ELR (cell line): ENCODE results near the gene NBAS.
"Not testable (repeated sequence)": the region's sequence is repeated elsewhere in the genome, so short reads cannot be mapped to it uniquely, and the experiment has no call there.

Experiments
- DNase-seq: peaks from one replicate; pipeline ENCODE4 v3.0.0-alpha.2; 2015; ENCODE audit warnings: low read depth

NBAS gene

DNA sequence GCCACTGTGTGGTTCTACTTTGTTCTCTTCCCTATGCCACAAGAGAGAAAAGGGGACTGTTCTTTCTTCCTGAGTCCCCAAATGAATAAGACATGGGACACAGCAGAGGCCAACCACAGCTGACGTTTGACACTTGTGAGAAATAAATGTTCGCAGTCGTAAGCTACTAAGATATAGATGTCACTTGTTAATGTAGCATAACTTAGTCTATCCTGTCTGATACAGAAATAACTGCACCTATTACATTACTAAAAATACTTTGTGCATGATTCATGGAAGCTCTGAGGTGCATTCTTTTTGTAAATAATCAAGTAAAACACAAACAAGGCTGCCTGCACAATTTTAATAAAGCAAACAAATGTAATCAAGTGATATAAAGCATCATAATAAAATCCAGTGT lies 148.8 kb downstream of the NBAS start:
- DNase-seq = no peak

DNA sequence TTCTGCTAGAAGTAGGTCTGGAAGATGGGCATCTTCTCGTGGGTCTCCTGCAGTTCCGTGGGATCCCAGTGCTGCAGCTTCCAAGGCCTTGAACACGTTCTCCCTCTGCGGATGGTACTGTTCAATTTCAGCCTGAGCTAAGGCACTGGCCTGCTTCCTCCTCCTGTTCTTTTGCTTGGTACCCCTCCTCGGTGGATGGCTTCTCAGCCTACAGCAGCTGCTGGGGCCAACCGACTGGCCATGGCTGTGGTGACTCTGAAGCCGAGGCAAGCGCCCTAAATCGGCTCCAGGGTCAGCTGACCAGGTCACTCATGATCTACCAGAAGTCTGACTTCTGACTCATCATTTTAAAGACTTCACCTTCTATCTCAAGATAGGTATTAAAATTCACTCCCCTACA lies 150.2 kb downstream of the NBAS start:
- no peak for DNase-seq

DNA sequence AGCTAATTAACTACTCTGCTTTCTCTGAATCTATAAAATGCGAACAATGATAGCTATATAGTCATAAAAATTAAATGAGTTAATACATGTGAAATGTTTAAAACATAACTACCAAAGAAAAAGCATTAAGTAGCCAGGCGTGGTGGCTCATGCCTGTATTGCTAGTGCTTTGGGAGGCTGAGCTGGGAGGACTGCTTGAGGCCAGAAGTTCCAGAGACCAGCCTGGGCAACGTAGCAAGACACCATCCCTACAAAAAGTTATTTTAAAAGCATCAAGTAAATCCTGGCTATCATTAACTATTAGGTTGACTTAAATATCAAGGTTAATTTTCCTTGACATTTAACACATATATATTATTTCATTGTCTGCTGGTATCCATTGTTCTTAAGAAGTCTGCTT lies 152.4 kb downstream of the NBAS start:
- no peak for DNase-seq

DNA sequence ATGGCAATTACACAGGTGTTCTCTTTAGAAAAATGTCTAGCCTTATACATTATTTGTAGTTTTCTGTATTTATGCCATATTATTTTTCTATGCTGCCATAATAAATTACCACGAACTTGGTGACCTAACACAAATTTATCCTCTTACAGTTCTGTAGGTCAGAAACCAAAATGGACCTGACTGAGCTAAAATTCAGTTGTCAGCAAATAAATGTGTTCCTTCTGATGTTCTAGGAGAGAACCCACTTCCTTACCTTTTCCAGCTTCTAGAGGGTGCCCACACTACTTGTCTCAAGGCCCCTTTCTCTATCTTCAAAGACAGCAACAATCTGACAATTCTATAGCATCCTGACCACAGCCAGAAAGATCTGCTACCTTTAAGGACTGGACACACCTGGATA lies 153.5 kb downstream of the NBAS start:
- DNase-seq = no peak

DNA sequence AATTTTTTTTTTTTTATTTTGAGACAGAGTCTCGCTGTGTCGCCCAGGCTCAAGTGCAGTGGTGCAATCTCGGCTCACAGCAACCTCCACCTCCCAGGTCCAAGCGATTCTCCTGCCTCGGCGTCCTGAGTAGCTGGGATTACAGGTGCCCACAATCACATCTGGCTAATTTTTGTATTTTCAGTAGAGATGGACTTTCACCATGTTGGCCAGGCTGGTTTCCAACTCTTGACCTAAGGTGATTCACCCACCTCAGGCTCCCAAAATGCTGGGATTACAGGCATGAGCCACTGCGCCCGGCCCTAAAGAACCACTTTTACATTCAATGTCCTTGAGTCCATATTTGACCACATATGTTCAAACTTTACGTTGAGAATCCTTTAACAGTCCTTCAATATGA lies 156.6 kb downstream of the NBAS start:
- DNase-seq = not testable (repeated sequence)

DNA sequence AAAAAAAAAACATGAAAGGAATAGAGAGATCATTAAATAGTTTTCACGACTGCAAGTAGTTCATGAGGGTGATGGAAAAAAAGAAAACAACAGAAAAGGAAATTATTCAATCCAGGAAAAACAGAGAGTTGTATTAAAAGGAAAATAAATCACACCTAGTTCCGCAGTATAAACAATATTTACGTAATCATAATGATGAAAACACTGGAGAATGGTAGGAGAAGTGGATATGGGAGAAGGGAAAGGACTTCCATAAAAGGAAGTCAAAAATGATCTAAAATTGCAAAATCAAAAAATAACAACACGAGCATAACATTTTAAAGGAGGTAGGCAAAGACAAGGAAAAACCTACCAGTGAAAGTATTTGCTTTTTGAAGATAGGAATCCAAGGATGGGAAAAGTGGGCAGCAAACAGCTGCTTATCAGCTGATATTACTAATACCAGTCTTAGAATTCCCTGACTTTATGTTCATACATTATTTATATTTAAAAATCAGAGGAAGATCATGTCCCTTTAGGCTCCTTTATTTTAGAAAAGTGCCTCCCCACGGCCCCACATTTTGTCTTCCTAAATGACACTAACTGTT lies 160.8 kb downstream of the NBAS start:
- no peak for DNase-seq

DNA sequence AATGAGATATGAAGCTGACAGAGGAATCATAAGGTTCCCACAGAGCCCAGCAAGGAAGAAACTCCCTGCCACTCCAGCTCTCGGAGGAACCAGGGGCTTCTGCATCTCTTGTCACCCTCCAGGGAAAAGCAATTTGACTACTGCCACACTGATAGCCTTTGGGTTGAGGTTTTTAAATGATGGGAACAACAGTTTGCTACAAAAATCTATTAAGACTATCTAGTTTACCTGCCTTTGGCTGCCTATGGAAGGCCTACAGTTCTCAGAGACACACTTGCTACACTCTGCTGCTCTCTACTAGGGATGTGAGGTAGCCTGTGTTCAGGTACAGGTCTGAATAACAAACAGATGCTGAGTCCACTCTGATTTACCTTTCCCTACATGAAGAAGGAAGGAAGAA lies 161.9 kb downstream of the NBAS start:
- DNase-seq = no peak

DNA sequence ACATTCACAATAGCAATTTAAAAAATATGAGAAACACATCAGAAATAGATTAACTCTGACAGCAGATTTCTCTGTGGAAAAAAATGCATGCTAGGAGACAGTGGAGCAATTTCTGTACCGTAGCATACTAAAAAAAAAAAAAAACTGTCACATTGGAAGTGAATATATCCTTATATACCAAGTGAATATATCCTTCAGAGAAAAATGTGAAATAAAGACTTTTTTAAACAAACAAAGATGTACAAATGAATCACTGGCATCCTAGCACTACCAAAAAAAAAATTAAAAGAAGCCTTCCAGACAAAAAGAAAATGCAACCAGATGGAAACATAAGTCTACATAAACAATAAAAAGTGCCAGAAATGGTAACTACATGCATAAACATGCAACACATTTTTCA lies 169.4 kb downstream of the NBAS start:
- DNase-seq = no peak

DNA sequence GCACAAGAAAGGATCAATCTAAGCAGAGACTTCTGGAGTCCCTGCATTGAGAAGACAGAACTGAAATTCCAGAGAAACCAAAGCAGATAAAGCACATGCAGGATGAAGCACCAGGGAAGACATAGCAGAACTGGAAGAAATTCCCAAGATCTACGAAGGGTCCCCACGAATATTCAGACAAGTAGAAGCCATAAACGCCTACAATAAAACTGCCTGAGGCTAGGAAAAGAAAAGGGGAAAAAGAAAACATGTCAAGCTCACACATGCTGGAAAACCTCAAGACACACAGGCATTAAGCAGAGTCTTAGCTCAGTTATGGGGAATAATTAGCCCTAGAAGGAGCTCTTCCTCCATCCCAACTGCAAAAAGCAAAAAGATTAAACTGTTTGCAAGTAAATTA lies 171.2 kb downstream of the NBAS start:
- no peak for DNase-seq

DNA sequence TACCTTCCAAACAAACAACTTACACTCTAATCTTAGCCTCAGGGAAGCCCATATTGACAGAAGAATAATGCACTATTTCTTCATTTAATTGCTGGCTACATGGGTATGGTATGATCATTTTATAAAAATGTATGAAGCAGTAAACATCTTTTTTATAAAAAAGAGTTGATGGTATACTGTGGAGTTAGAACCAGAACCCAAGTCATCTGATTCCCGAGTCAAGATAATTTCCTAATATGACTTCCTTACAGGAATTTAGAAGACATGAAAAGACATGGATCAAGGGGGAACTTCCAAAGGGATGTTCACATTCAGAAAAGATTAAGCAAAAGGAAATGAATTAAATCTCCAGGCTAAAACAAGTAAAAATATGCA lies 171.8 kb downstream of the NBAS start:
- DNase-seq = no peak

DNA sequence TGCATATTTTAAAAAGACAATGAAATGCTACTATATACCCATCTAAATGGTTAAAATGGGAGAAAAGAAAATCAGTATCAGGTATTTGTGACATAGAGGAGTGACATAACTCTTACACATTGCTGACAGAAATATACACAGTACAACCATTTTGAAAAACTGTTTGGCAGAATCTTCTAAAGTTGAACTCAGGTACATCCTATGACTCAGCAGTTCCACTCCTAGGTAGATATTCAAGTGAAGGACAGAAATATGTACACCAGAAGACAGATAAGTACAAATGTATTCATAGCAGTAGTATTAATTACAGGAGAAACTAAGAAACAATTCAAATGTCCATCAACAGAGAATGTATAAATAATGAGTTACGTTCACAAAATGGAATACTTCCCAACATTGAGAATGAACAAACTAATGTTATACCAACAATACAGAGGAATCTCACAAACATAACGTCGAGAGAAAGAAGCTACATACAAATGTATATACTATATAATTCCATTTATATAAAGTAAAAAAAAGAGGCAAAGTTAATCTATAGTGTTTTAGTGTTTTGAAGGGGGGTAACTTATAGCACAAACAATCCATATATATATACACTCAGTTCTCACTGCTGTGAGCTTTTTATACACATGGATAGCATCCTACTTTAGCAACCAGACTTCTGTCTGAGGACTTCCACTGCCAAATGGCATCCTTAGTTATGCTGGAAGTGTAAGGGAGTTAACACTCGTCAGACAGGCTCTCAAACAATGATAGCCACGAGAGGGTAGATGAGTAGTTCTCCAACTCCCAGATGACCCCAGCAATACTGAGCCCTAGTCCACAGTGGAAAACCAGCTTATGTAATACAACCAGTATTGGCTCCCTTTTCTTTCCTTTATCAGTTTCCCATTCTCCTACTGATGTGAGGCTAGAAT lies 172.5 kb downstream of the NBAS start:
- DNase-seq = no peak

DNA sequence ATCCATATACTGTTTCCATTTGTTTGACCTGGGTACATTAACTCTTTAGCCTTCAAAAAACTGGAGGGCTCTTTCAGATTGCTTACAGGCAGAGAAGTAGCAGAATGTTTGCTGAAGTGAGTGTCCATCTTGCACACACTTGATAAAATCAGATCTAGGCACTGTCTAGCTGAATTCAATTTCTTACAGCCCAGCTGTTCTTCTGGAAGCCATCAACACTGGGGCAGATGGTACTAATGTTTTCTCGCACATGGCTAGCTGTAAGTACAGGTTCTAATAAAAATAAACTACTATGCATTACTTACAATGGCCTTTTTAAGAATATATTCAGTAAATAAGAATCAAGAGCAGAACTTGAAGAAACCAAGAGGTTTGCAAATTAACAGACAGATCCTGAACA lies 175.9 kb downstream of the NBAS start:
- DNase-seq = no peak

DNA sequence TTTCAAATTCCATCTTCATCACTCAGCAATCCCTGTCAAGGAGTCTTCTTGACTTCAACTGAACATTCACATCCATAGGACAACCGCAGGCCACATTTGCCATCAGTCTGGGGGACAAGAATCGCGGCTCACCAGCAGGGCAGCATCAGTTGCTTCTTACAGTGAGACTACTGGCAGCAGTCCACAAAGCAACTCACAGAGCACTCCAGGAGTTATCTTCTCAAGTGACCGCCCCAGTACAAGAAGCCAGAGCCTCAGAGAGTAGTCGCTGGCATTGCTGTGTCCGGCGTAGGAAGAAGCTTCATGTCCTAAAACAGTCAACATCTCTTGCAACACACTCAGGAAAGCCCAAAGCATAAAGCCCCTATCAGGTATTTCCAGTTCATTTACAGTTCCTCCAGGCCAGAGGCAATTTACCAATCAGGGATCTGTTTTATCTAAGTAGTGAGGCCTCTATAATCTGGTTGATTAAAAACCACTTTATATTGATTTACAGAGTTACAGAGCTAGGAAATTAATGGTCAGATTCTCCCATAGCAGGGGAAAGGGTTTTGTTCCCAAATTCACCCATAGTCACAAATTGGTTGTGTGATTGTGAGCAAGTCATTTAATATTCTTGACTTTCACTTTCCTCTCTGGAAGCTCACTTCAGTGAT lies 177.3 kb downstream of the NBAS start:
- no peak for DNase-seq

DNA sequence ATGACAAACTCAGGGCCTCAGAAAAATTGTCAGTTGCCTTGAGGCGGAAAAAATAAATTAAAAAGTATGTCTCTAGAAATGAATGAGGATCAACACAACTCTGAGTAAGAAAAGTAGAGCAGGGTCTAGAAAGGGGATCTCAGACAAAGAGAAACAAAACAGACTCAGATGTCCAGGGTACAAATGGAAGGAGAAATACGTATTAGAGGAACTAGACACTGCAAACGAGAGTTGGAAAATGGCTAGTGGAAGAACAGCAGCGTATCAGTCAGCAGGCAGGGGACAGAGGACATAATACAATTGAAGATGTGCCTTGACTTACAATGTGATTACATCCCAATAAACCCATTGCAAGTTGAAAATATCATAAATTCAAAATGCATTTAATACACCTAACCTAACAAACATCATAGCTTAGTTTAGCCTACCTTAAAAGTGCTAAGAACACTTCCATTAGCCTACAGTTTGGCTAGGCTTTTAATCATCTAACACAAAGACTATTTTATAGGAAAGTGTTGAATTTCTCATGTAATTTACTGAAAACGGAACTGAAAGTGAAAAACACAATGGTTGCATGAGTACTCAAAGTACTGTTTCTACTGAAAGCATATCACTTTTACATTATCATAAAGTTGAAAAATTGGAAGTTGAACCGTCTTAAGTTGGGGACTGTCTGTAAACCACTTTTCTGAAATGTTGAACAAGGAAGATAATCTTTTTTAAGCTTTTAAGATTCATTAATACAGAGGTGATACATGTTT lies 182.8 kb downstream of the NBAS start:
- no peak for DNase-seq

DNA sequence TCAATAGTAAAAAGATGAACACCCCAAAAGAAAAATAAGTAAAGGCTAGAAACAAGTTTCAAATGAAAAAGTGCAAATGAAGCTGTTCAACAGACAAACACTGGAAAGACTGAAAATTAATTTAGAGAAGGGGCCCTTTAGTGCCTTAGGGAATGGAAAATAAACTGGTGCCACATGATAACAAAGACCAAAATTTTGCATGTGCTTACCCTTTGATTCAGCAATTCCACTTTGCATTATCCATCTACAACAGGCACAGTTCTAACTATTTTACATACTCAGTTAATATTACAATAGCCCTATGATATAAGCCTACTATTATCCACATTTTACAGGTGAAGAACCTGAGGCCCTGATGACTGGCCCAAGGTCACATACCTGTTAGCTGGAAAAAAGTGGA lies 183.9 kb downstream of the NBAS start:
- DNase-seq = no peak

DNA sequence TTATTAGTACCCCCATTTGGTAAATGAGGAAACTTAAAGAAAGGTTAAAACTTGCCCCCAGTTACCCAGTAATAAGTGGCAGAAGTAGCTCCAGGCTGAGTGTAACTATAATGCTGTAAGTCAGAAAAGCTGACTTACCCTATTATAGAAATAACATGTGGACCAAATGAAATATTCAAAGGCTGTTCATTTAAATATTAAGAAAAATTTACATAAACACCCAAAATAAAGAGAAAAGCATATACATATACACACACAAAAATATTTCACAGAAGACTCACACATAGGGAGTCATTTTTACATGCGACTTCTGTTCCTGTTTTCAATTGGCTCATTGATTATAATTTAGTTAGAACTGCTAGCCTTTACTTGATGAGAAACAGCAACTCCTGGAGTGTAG lies 189.1 kb downstream of the NBAS start:
- DNase-seq = no peak

DNA sequence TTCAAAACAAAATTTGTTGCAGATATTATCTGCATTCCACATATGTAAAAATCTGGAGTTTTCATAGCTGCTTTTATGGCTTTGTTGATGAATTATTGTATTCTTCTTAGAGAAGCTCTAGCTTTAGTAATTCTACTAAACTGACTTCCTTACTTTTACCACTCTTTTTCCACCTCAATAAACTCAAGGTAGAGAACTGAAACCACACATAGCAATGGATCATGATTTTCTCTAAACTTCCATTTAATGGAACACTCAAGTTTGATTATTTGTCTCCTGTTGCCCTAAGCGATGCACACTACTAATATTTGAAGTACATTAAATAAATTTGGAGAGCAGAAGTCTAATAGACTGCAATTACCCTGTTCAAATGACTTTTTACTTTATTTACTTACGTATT lies 192.0 kb downstream of the NBAS start:
- DNase-seq = no peak

DNA sequence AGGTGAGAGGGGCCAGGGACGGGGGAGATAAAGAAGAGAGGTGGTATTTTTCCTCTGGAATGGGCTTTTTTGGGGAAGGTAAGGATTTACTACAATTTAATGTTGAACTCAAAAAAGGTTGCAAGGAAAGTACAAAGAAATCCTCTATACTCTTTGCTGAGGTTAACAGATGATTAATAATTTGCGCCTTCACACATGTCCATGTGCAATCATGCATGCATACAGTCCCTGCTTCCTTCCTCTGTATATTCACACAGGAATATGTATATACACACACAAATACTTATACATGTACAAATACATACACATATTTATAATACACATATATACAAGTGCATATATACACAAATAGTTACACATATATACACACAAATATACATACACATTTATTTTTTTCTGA lies 193.4 kb downstream of the NBAS start:
- no peak for DNase-seq

DNA sequence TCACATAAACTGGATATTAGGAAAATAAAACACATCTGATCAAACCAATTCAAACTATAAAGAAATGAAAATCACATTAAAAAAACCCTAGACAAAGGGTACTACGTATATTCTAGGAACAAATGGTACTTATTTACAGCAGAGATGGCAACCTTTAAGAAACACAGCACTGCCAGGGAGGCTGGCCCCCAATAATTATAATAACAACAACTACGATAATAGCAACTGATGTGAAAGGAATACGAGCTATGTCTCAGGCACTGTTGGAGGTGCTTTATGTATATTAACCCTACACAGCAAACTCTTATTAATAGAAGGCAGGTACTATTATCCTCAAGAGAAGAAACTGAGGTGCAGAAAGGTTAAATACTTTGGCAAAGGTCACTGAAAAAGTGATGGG lies 193.9 kb downstream of the NBAS start:
- DNase-seq = no peak

DNA sequence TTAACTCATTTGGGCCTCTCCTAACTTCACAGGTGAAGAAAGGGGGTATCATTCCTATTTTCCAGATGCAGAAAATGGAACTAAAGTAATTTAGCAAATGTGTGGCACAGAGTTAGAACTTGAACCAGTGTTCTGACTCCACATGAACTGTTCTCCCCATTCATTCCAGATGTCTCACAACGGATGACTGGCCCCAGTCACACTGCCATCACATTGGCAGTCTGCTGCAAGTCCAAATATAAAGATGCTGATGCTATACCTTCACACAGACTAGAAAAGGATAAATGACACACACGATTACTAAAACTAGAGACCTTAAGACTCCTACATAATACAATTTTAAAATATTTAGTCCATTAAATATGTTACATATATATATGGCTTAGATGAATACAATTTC lies 195.7 kb downstream of the NBAS start:
- DNase-seq = no peak

DNA sequence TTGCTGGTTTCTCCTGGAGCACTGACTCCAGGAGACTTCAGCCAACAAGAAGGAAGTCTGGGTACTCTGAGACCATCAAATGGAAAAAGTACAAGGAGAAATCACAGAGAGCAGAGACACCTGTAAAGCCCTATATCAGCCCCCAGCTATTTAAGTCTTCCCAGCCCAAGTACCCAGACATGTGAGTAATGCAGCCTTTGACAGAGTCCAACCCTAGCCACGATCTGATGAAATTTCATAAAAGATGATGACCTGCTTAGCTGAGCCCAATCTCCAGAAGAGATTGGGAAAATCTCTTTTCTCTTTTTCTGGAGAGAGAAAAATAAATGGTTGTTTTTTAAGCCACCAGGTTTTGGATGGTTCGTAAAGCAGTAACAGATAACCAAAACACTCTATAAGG lies 196.6 kb downstream of the NBAS start:
- peak; percentile 11 for DNase-seq

DNA sequence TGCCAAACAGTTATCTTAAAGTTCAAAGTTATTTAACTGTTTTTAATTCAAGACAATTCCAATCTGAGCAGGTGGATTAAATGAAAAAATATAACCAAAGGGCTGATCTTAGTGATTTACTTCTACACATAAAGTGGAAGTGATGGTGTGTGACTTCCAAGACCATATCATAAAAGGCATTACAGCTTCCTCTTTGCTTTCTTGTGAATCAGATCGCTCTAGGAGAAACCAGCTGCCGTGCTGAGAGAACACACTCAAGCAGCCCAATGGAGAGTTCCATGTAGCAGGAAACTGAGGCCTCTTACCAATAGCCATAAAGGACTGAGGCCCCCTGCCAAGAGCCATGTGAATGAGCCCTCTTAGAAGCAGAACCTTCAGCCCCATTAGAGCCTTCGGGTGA lies 197.4 kb downstream of the NBAS start:
- DNase-seq = no peak

DNA sequence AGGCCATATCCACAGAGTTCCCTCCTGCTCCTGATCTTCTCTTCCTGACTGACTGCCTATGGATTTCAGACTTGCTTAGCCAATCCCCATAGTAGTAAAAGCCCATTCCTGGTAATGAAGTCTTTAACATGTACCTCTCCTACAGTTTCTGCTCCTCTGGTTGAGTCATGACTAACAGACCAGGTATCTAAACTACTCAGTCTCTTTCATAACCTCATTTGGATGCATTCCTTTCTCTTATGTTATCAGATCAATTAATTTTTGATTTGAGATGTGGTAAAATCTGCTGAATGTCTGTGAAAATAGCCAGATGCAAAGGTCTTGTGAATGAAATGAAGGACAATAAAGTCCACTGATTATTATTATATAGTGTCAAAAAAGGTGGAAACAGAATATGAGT lies 198.0 kb downstream of the NBAS start:
- DNase-seq = peak; percentile 67
